OCI-LY7 (cell line): ENCODE measurements around the gene JAK3. TPM values are rescaled to one million over a fixed set of nuclear protein-coding genes. Genes with fewer than 3 reads are reported as not detected.
A peak's percentile ranks its signal among the peaks of the same experiment; 100 is the strongest.

Experiments
- BruUV-seq: library from RNA; stranded (reverse); fragments of 400-500 nt; replicated peaks from 2 replicates; lab custom pipeline; 2021; lab: Mats Ljungman, UMichigan
- CTCF ChIA-PET: fragments of 300-600 bp; sonication (Branson Sonifier 250); formaldehyde crosslinking; loops from one replicate; lab custom pipeline; 2022; ENCODE audit warnings: antibody characterized with exemption; ENCODE audit not compliant: unreplicated experiment; lab: Charles Lee
- POLR2A ChIA-PET: fragments of 300-600 bp; sonication (Branson Sonifier 250); formaldehyde crosslinking; loops from one replicate; lab custom pipeline; 2022; ENCODE audit warnings: antibody characterized with exemption; lab: Charles Lee
- DNase-seq: peaks from one replicate; pipeline ENCODE4 v3.0.0-alpha.2; 2015; ENCODE audit warnings: low spot score
- H2AFZ ChIP-seq: fragments of 200-600 bp; sonication (generic), shearing (Covaris generic); 2 replicates; pipeline ENCODE4 v1.6.1; 2014; ENCODE audit warnings: mild to moderate bottlenecking, antibody characterized with exemption, low read length, moderate library complexity
- H3K27ac ChIP-seq: fragments of 200-600 bp; sonication (generic); 2 replicates; pipeline ENCODE4 v1.5.1; 2014; ENCODE audit warnings: mixed run types, low read depth, mild to moderate bottlenecking, moderate library complexity, low read length, inconsistent platforms; ENCODE audit not compliant: poor library complexity, severe bottlenecking
- H3K36me3 ChIP-seq: fragments of 200-600 bp; sonication (generic); 2 replicates; pipeline ENCODE4 v1.6.1; 2014; ENCODE audit warnings: mild to moderate bottlenecking, antibody characterized with exemption, low read length, moderate library complexity, mixed read lengths; ENCODE audit not compliant: insufficient read depth
- H3K4me1 ChIP-seq: fragments of 200-600 bp; sonication (generic); 2 replicates; pipeline ENCODE4 v1.5.1; 2014; ENCODE audit warnings: mild to moderate bottlenecking, low read length; ENCODE audit not compliant: insufficient read depth, poor library complexity, severe bottlenecking
- H3K4me2 ChIP-seq: fragments of 200-600 bp; sonication (generic); 2 replicates; pipeline ENCODE4 v1.6.1; 2014; ENCODE audit warnings: mild to moderate bottlenecking, low read length
- H3K4me3 ChIP-seq: fragments of 200-600 bp; sonication (generic); 2 replicates; pipeline ENCODE4 v1.5.1; 2014; ENCODE audit warnings: mild to moderate bottlenecking, low read depth, low read length; ENCODE audit not compliant: poor library complexity, severe bottlenecking
- H3K79me2 ChIP-seq: fragments of 200-600 bp; sonication (generic); 2 replicates; pipeline ENCODE4 v1.6.1; 2016; ENCODE audit warnings: low read depth, mild to moderate bottlenecking, low read length, moderate library complexity, mixed read lengths; ENCODE audit not compliant: insufficient read depth
- H3K9me2 ChIP-seq: fragments of 200-600 bp; sonication (generic); 2 replicates; pipeline ENCODE4 v1.6.1; 2016; ENCODE audit warnings: mild to moderate bottlenecking, low read length, mixed read lengths; ENCODE audit not compliant: insufficient read depth
- H3K9me3 ChIP-seq: fragments of 200-600 bp; sonication (generic); 2 replicates; pipeline ENCODE4 v1.6.1; 2014; ENCODE audit warnings: mild to moderate bottlenecking, mixed run types, low read length, mixed read lengths
- H4K20me1 ChIP-seq: fragments of 200-600 bp; sonication (generic); 2 replicates; pipeline ENCODE4 v1.6.1; 2014; ENCODE audit warnings: mild to moderate bottlenecking, antibody characterized with exemption, low read length, moderate library complexity, mixed read lengths; ENCODE audit not compliant: insufficient read depth
- EZH2phosphoT487 ChIP-seq: fragments of 200-600 bp; sonication (generic); IDR thresholded peaks from 2 replicates; pipeline ENCODE4 v1.6.1; 2018; ENCODE audit warnings: low read depth, borderline replicate concordance, mild to moderate bottlenecking, mixed run types, antibody characterized with exemption, low read length, moderate library complexity, mixed read lengths
- intact Hi-C: fragments of 100-400 bp; cut with micrococcal nuclease; formaldehyde crosslinking; loops from one replicate; pipeline ENCODE4 v1.10.0; 2022; ENCODE audit not compliant: unreplicated experiment
- total RNA-seq, 2 experiments: library from RNA; depleted of rRNA in 1 of 2; stranded (reverse); fragments of >200 nt in 1 of 2; shearing (Covaris generic) in 1 of 2; gene quantifications; 2 replicates each; pipeline ENCODE4 v1.2.3, GENCODE V29; 2014 to 2022
- TF ChIP-seq, protein P1 (sequence below): fragments of 200-600 bp; sonication (generic); conservative IDR thresholded peaks from 2 replicates; pipeline ENCODE4 v1.5.1; 2014; ENCODE audit warnings: mild to moderate bottlenecking, antibody characterized with exemption, low read length, moderate library complexity, mixed read lengths

JAK3 gene
- total RNA-seq, 2 experiments from 2014 or later: 14.0 to 25.3 TPM

DNA sequence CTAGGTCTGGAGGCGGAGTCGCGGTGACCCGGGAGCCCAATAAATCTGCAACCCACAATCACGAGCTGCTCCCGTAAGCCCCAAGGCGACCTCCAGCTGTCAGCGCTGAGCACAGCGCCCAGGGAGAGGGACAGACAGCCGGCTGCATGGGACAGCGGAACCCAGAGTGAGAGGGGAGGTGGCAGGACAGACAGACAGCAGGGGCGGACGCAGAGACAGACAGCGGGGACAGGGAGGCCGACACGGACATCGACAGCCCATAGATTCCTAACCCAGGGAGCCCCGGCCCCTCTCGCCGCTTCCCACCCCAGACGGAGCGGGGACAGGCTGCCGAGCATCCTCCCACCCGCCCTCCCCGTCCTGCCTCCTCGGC is 24.1 kb upstream of the JAK3 start, which contains the start of gene SLC5A5:
SLC5A5 (plus strand) TSS at position 68 of the 373 bp plus-strand sequence. CDS start 375 bp downstream, outside the sequence.
- intact Hi-C loops: loop anchor here (2.0 to 5.0 kb wide), 2 partner anchors 61 to 125 kb away; partner anchors contain the start of gene CCDC124
- Histone ChIP-seq H3K9me3 (no peaks in the 10 kb centered on the region), H3K9me2 (no peaks in the 10 kb centered on the region), H3K4me1 (peaks cover 14% of the 10 kb centered on the region), H3K4me3 (no peak within 1 kb of the TSS), H2AFZ (no peak within 1 kb of the TSS), H3K27ac (no peak within 1 kb of the TSS), H4K20me1 (no peaks in the 10 kb centered on the region; the same call in 1 of the 2 replicates), H3K79me2 (no peaks in the 10 kb centered on the region), H3K36me3 (no peaks in the 10 kb centered on the region), H3K4me2 (peak within 1 kb of the TSS; percentile 39; the same call in 1 of the 2 replicates)
- CTCF ChIA-PET: no interaction called here
- DNase-seq: no peak
- TF ChIP-seq EZH2phosphoT487: no peak
- TF ChIP-seq, protein P1, sequence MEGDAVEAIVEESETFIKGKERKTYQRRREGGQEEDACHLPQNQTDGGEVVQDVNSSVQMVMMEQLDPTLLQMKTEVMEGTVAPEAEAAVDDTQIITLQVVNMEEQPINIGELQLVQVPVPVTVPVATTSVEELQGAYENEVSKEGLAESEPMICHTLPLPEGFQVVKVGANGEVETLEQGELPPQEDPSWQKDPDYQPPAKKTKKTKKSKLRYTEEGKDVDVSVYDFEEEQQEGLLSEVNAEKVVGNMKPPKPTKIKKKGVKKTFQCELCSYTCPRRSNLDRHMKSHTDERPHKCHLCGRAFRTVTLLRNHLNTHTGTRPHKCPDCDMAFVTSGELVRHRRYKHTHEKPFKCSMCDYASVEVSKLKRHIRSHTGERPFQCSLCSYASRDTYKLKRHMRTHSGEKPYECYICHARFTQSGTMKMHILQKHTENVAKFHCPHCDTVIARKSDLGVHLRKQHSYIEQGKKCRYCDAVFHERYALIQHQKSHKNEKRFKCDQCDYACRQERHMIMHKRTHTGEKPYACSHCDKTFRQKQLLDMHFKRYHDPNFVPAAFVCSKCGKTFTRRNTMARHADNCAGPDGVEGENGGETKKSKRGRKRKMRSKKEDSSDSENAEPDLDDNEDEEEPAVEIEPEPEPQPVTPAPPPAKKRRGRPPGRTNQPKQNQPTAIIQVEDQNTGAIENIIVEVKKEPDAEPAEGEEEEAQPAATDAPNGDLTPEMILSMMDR: no peak
- BruUV-seq: no TSS peak
- POLR2A ChIA-PET: interaction anchor here (0.6 to 1.8 kb wide), 4 partner anchors 13 to 921 kb away, joined by 3 to 5 read pairs (median 5); partner anchors contain the start of genes CCDC124 and RPL18A

DNA sequence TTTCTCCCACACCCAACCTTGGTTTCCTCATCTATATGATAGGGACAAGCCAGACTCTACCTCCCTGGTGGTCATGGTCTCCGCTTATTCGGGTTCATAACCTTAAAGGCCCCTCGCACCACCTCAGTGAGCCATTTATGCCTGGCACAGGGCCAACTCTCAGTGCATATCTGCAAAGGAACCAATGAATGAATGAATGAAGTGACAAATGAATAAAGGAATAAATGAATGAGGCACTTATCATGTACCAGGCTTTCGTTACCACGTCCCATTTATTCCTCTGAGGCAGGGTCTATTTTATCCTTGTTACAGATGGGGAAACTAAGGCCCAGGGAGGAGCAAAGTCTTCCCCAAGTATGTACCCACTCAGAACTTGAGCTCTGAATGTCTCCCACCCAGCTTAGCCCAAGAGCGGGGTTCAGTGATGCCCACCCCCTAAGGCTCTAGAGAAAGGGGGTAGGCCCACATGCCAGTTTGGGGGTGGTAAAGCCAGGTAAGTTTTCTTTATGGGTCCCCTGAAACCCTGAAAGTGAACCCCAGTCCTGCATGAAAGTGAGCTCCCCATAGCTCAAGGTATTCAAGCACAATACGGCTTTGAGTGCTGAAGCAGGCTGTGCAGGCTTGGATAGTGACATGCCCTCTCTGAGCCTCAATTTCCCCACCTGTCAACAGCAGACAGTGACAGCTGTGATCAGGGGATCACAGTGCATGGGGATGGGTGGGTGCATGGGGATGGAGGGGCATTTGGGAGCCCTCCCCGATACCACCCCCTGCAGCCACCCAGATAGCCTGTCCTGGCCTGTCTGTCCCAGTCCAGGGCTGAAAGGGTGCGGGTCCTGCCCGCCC is 23.5 kb upstream of the JAK3 start:
- Histone ChIP-seq H3K9me3 (no peaks in the 10 kb centered on the region), H4K20me1 (no peaks in the 10 kb centered on the region; the same call in 1 of the 2 replicates), H3K36me3 (no peaks in the 10 kb centered on the region), H3K27ac (no peak overlapping the region), H2AFZ (no peak overlapping the region), H3K4me1 (peaks cover 14% of the 10 kb centered on the region), H3K9me2 (no peaks in the 10 kb centered on the region), H3K79me2 (no peaks in the 10 kb centered on the region), H3K4me2 (no peak overlapping the region), H3K4me3 (no peak overlapping the region)
- CTCF ChIA-PET: interaction anchor here (0.6 to 0.7 kb wide), 2 partner anchors 44 to 126 kb away, joined by 4 to 5 read pairs; no protein-coding TSS in a partner anchor
- no TSS peak for BruUV-seq
- DNase-seq: no peak
- POLR2A ChIA-PET: interaction anchor here (0.6 to 1.8 kb wide), 6 partner anchors 11 to 920 kb away, joined by 3 to 5 read pairs (median 4); partner anchors contain the start of genes CCDC124 and RPL18A
- intact Hi-C loops: loop anchor here (2.0 to 5.0 kb wide), 2 partner anchors 62 to 126 kb away; partner anchors contain the start of gene CCDC124
- TF ChIP-seq EZH2phosphoT487: no peak
- TF ChIP-seq, protein P1: no peak
